Thyroid gland (tissue), 4 donors: Measurements from ENCODE around the gene TBC1D1. TPM values are rescaled to one million over a fixed set of nuclear protein-coding genes. Genes with fewer than 3 reads are reported as not detected.

Experiments
- DNase-seq, 2 donors: peaks; one replicate each; pipeline ENCODE4 v3.0.0-alpha.2; 2019
- H3K27ac ChIP-seq, 3 donors: fragments of 200-600 bp; sonication (generic); 1 replicate in 2 of 3; 2 replicates in 1 of 3; pipeline ENCODE4 v1.5.1; 2016 to 2019; ENCODE audit warnings: mild to moderate bottlenecking in 1 of 3, moderate library complexity in 1 of 3
- H3K27me3 ChIP-seq: fragments of 200-600 bp; sonication (generic); one replicate; pipeline ENCODE4 v1.5.1; 2019
- H3K36me3 ChIP-seq, 2 donors: fragments of 200-600 bp; sonication (generic); one replicate each; pipeline ENCODE4 v1.5.1; 2016 to 2019
- H3K4me1 ChIP-seq, 2 donors: fragments of 200-600 bp; sonication (generic); one replicate each; pipeline ENCODE4 v1.5.1; 2017 to 2019
- H3K4me3 ChIP-seq, 3 donors: fragments of 200-600 bp; sonication (generic); replicated peaks in 1 of 3; 1 replicate in 2 of 3; 2 replicates in 1 of 3; pipeline ENCODE4 v1.5.1; 2016; ENCODE audit warnings: mild to moderate bottlenecking in 1 of 3
- H3K9me3 ChIP-seq: fragments of 200-600 bp; sonication (generic); one replicate; pipeline ENCODE4 v1.5.1; 2017
- POLR2A ChIP-seq, 2 donors: fragments of 450-650 bp; IDR thresholded peaks; one replicate each; pipeline ENCODE4 v1.6.1; 2017; ENCODE audit warnings: antibody characterized with exemption in 2 of 2, mild to moderate bottlenecking in 2 of 2, moderate library complexity in 1 of 2
- WGBS, 2 donors: methylation state at CpG; one replicate each; pipeline ENCODE4 v1.1.5; 2017; 5-methylcytosine and 5-hydroxymethylcytosine counted together
- intact Hi-C: fragments of 100-400 bp; cut with DNase I; formaldehyde crosslinking; loops from one replicate; pipeline ENCODE4 v1.15.1; 2023
- total RNA-seq, 4 donors: library from RNA; depleted of rRNA; stranded (reverse); fragments of >200 nt; gene quantifications; one replicate each; pipeline ENCODE4 v1.2.3, GENCODE V29; 2016
- TF ChIP-seq, protein P1 (sequence below), 6 experiments: fragments of 200-600 bp in 3 of 6; fragments of 450-650 bp in 3 of 6; sonication (generic) in 3 of 6; IDR thresholded peaks; one replicate each; pipeline ENCODE4 v1.5.1; 2016 to 2019; ENCODE audit warnings: antibody characterized with exemption in 6 of 6, mild to moderate bottlenecking in 2 of 6, inconsistent platforms in 1 of 6, moderate library complexity in 1 of 6

TBC1D1 gene
- total RNA-seq, 4 donors from 2014 or later: 192 to 284 (median 230) TPM

DNA sequence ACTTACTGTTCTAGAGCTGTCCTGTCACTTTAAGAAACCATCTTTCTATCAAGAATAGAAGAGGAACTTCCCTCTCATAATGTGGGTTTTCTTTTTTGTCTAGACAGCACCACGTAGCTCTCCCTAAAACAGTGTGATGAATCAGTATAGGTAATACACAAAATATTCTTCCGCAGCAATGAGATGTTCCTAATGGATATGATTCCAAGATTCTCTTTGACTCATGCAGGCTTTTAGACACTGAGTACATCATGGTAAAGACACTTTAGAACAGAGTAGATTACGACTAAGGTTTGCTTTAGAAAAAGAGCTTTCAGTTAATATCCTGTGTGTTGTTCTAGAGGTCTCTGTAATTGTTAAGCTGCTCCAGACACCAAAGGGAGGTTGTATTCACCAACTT lies 139.1 kb downstream of the TBC1D1 start:
- H3K4me3 ChIP-seq: no peak overlapping the region
- H3K27me3 ChIP-seq: no peaks in the 10 kb centered on the region
- peaks cover 16 to 21% of the 10 kb centered on the region in 2 donors for H3K36me3 ChIP-seq
- whole genome bisulfite sequencing, 2 donors: 70 to 76% methylated on average over 3 of the region's 3 CpGs
- TF ChIP-seq, protein P1, sequence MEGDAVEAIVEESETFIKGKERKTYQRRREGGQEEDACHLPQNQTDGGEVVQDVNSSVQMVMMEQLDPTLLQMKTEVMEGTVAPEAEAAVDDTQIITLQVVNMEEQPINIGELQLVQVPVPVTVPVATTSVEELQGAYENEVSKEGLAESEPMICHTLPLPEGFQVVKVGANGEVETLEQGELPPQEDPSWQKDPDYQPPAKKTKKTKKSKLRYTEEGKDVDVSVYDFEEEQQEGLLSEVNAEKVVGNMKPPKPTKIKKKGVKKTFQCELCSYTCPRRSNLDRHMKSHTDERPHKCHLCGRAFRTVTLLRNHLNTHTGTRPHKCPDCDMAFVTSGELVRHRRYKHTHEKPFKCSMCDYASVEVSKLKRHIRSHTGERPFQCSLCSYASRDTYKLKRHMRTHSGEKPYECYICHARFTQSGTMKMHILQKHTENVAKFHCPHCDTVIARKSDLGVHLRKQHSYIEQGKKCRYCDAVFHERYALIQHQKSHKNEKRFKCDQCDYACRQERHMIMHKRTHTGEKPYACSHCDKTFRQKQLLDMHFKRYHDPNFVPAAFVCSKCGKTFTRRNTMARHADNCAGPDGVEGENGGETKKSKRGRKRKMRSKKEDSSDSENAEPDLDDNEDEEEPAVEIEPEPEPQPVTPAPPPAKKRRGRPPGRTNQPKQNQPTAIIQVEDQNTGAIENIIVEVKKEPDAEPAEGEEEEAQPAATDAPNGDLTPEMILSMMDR (IDR thresholded peaks at IDR 0.05): no peak
- no peak for TF ChIP-seq POLR2A (IDR thresholded peaks at IDR 0.05)
- no peak overlapping the region for H3K27ac ChIP-seq
- intact Hi-C loops: loop anchor here (5.0 to 10.0 kb wide), 2 partner anchors 218 to 425 kb away; no protein-coding TSS in a partner anchor
- no peak for DNase-seq
- H3K4me1 ChIP-seq: no peaks in the 10 kb centered on the region
- no peaks in the 10 kb centered on the region for H3K9me3 ChIP-seq

- Histone ChIP-seq H3K4me1 (peaks cover 6 to 7% of the 10 kb centered on the region in 2 donors), H3K4me3 (no peak overlapping the region), H3K9me3 (no peaks in the 10 kb centered on the region), H3K27ac (peak overlapping the region; percentile 19 to 57 (median 34)), H3K27me3 (no peaks in the 10 kb centered on the region), H3K36me3 (peaks cover 0 to 13% of the 10 kb centered on the region in 2 donors)
- WGBS, 2 donors: 59 to 61% methylated on average over 11 of the region's 11 CpGs
- intact Hi-C loops: loop anchor here (5.0 to 10.0 kb wide), 3 partner anchors 223 to 430 kb away; no protein-coding TSS in a partner anchor
- peak in 1 of 2 donors; percentile 39 for DNase-seq
- TF ChIP-seq POLR2A (IDR thresholded peaks at IDR 0.05): no peak
- TF ChIP-seq, protein P1 (IDR thresholded peaks at IDR 0.05): peak; percentile 24 to 91 (median 63)
Observed at GRCh38 chr4:38034986-38035882, 144.3 kb downstream of the TBC1D1 start.

DNA sequence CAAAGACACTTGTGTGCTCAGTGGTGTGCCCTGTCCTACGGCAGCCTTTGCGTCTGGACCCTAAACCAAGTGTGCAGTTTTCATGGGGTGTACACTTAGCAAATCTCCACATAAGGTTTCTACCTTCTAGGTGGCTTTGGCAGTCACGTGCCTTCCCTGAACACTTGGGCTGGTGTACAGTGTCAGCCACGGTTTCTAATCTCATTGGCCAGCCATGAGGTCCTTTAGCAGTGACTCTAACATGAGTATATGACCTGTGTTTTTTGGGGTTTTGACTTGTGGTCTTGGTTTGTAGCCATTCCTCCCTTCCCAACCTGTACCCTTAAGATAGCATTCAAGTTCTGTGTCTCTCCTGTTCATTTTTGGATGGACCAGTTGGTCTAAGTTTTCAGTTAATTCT lies 145.7 kb downstream of the TBC1D1 start:
- Histone ChIP-seq H3K36me3 (peaks cover 0 to 13% of the 10 kb centered on the region in 2 donors), H3K27me3 (no peaks in the 10 kb centered on the region), H3K27ac (peak overlapping the region in 2 of 3 donors; percentile 19 to 57), H3K4me3 (no peak overlapping the region), H3K4me1 (peaks cover 6 to 7% of the 10 kb centered on the region in 2 donors), H3K9me3 (no peaks in the 10 kb centered on the region)
- intact Hi-C loops: loop anchor here (5.0 to 10.0 kb wide), 2 partner anchors 234 to 432 kb away; no protein-coding TSS in a partner anchor
- TF ChIP-seq POLR2A (IDR thresholded peaks at IDR 0.05): no peak
- TF ChIP-seq, protein P1 (IDR thresholded peaks at IDR 0.05): no peak
- WGBS, 2 donors: 77 to 81% methylated on average over 4 of the region's 4 CpGs
- no peak for DNase-seq

DNA sequence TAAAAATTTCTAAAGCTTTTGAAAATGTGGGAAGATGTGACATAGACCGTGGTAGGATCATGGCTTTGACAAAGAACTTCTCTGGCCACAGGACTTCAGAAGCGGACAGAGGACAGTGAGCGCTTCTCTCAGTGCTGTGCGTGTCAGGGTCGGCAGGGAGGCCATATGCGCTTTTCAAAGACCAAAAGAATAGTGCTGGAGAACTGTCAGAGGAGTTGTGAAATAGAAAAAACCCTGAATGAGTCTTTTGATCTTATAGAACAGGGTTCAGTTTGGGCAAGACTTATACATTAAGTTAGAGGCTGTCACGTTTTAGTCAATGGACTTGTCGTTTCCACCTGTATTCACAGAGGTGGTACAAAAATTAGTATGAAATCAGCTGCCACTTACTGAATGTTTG lies 146.7 kb downstream of the TBC1D1 start:
- intact Hi-C loops: loop anchor here (5.0 to 10.0 kb wide), 2 partner anchors 235 to 433 kb away; no protein-coding TSS in a partner anchor

More for the DNA sequence above, 146.7 kb downstream of the TBC1D1 start:
- peaks cover 0 to 13% of the 10 kb centered on the region in 2 donors for H3K36me3 ChIP-seq
- no peak for DNase-seq
- no peak overlapping the region for H3K4me3 ChIP-seq
- 95% methylated on average over 8 of the region's 8 CpGs for WGBS, 2 donors
- TF ChIP-seq, protein P1 (IDR thresholded peaks at IDR 0.05): no peak
- no peak for TF ChIP-seq POLR2A (IDR thresholded peaks at IDR 0.05)
- peaks cover 6 to 7% of the 10 kb centered on the region in 2 donors for H3K4me1 ChIP-seq
- H3K27me3 ChIP-seq: no peaks in the 10 kb centered on the region
- H3K27ac ChIP-seq: peak overlapping the region in 1 of 3 donors; percentile 19
- no peaks in the 10 kb centered on the region for H3K9me3 ChIP-seq
